Measurements from ENCODE around the gene SORT1.
"Not testable (repeated sequence)": the region's sequence is repeated elsewhere in the genome, so short reads cannot be mapped to it uniquely, and the experiment has no call there.

Gene SORT1

GRCh38 chr1:109295712-109296415 lies 101.9 kb downstream of the SORT1 start:
- no peak overlapping the region for H3K27ac ChIP-seq
- TF ChIP-seq ZFX (IDR thresholded peaks at IDR 0.05), result no peak
- no peak for TF ChIP-seq CTCF (conservative IDR thresholded peaks at IDR 0.05)

- TF ChIP-seq ZFX (IDR thresholded peaks at IDR 0.05), result no peak
- TF ChIP-seq CTCF (conservative IDR thresholded peaks at IDR 0.05), result no peak
- H3K27ac ChIP-seq, result no peak overlapping the region
Observed at GRCh38 chr1:109294481-109294880, 103.2 kb downstream of the SORT1 start.

GRCh38 chr1:109293026-109293425 lies 104.7 kb downstream of the SORT1 start:
- TF ChIP-seq ZFX (IDR thresholded peaks at IDR 0.05) (no peak), CTCF (conservative IDR thresholded peaks at IDR 0.05) (no peak)
- no peak overlapping the region for H3K27ac ChIP-seq

GRCh38 chr1:109292364-109292763 lies 105.4 kb downstream of the SORT1 start:
- H3K27ac ChIP-seq, result no peak overlapping the region
- TF ChIP-seq CTCF (conservative IDR thresholded peaks at IDR 0.05), result no peak
- TF ChIP-seq ZFX (IDR thresholded peaks at IDR 0.05), result no peak

- TF ChIP-seq CTCF (conservative IDR thresholded peaks at IDR 0.05) (no peak), ZFX (IDR thresholded peaks at IDR 0.05) (no peak)
- no peak overlapping the region for H3K27ac ChIP-seq
Observed at GRCh38 chr1:109290998-109291397, 106.7 kb downstream of the SORT1 start.

- H3K27ac ChIP-seq, result no peak overlapping the region
- TF ChIP-seq ZFX (IDR thresholded peaks at IDR 0.05), result no peak
- TF ChIP-seq CTCF (conservative IDR thresholded peaks at IDR 0.05), result no peak
Observed at GRCh38 chr1:109290137-109290536, 107.6 kb downstream of the SORT1 start.

GRCh38 chr1:109286762-109287161 lies 111.0 kb downstream of the SORT1 start:
- H3K27ac ChIP-seq, result not testable (repeated sequence)

All from C4-2B (cell line).